ENCODE data around the gene CACNA2D3.

The CACNA2D3 gene

GRCh38 chr3:54506603-54507002 is 384.3 kb downstream of the CACNA2D3 start:
- DNase-seq, result no peak

GRCh38 chr3:54507876-54508460 is 385.6 kb downstream of the CACNA2D3 start:
- DNase-seq, result no peak

GRCh38 chr3:54510506-54510905 is 388.2 kb downstream of the CACNA2D3 start:
- DNase-seq, result no peak

- DNase-seq, result no peak
Observed at GRCh38 chr3:54511766-54512365, 389.5 kb downstream of the CACNA2D3 start.

GRCh38 chr3:54514006-54514405 is 391.7 kb downstream of the CACNA2D3 start:
- no peak for DNase-seq

GRCh38 chr3:54514416-54514815 is 392.1 kb downstream of the CACNA2D3 start:
- DNase-seq, result no peak

GRCh38 chr3:54515441-54516213 is 393.3 kb downstream of the CACNA2D3 start:
- no peak for DNase-seq

- no peak for DNase-seq
Observed at GRCh38 chr3:54517424-54517823, 395.1 kb downstream of the CACNA2D3 start.

GRCh38 chr3:54518011-54518675 is 395.8 kb downstream of the CACNA2D3 start:
- DNase-seq, result no peak

GRCh38 chr3:54519493-54519892 is 397.1 kb downstream of the CACNA2D3 start:
- DNase-seq, result no peak

- no peak for DNase-seq
Observed at GRCh38 chr3:54520060-54520459, 397.7 kb downstream of the CACNA2D3 start.

- DNase-seq, result no peak
Observed at GRCh38 chr3:54527521-54527920, 405.2 kb downstream of the CACNA2D3 start.

- DNase-seq, result no peak
Observed at GRCh38 chr3:54527953-54528352, 405.6 kb downstream of the CACNA2D3 start.

GRCh38 chr3:54528668-54529067 is 406.3 kb downstream of the CACNA2D3 start:
- no peak for DNase-seq

- DNase-seq, result no peak
Observed at GRCh38 chr3:54530091-54530490, 407.7 kb downstream of the CACNA2D3 start.

GRCh38 chr3:54530944-54531343 is 408.6 kb downstream of the CACNA2D3 start:
- DNase-seq, result no peak

GRCh38 chr3:54531741-54532140 is 409.4 kb downstream of the CACNA2D3 start:
- no peak for DNase-seq

- no peak for DNase-seq
Observed at GRCh38 chr3:54533856-54534255, 411.5 kb downstream of the CACNA2D3 start.

- no peak for DNase-seq
Observed at GRCh38 chr3:54535619-54536018, 413.3 kb downstream of the CACNA2D3 start.

- no peak for DNase-seq
Observed at GRCh38 chr3:54536450-54536849, 414.1 kb downstream of the CACNA2D3 start.

GRCh38 chr3:54537506-54537905 is 415.2 kb downstream of the CACNA2D3 start:
- DNase-seq, result no peak

GRCh38 chr3:54538346-54538745 is 416.0 kb downstream of the CACNA2D3 start:
- DNase-seq, result no peak

GRCh38 chr3:54541369-54541768 is 419.0 kb downstream of the CACNA2D3 start:
- DNase-seq, result no peak

GRCh38 chr3:54543446-54543845 is 421.1 kb downstream of the CACNA2D3 start:
- no peak for DNase-seq

All from stimulated activated CD4-positive, alpha-beta T cell treated with anti-CD3 and anti-CD28 coated beads, Interleukin-2, amount 100 ng/mL, for 48 hours (primary cell).